ENCODE data around the gene STK4.

DNA sequence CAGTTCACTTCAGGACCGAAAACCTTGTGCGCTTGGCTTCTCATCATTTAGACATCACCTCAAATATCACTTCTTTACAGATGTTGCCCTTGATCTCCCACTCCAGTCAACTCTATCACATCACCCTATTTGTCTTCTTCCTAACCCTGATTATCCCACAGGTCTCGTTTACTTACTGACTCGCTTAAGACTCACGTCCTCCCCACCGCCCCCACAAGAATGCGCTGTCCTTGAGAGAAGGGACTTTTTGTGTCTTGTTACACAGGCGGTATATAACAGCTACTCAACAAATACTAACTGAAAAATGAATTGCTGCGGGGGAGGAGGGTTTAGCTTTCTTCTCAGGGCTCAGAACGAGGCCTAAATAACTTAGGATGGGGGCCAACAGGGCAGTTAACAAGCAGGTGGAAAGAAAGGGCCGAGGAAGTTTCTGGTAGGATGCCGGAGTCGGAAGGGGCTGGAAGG lies 6.6 kb upstream of the STK4 start:
- TF ChIP-seq POLR2A (IDR thresholded peaks at IDR 0.05; ENCODE audit: low read depth, low read length): no peak
- TF ChIP-seq TAF1 (IDR thresholded peaks at IDR 0.05; ENCODE audit: borderline replicate concordance, low read depth, low read length): no peak
- no peak for TF ChIP-seq POLR2AphosphoS5 (IDR thresholded peaks at IDR 0.05; ENCODE audit: low read depth, low read length)
